Tibial artery (tissue), 4 donors: ENCODE results near the gene ASPSCR1.

Source experiments
- DNase-seq, 2 donors: peaks; one replicate each; pipeline ENCODE4 v3.0.0-alpha.2; 2019
- H3K27ac ChIP-seq, 2 donors: fragments of 200-600 bp; sonication (generic) in 1 of 2; 1 replicate in 1 of 2; 2 replicates in 1 of 2; pipeline ENCODE4 v1.5.1; 2018 to 2019; ENCODE audit warnings: mild to moderate bottlenecking in 1 of 2
- H3K27me3 ChIP-seq, 2 donors: fragments of 200-600 bp; sonication (generic) in 1 of 2; one replicate each; pipeline versions ENCODE4 v1.5.1 to v1.6.0; 2016 to 2019
- H3K36me3 ChIP-seq, 3 donors: fragments of 200-600 bp; sonication (generic) in 2 of 3; one replicate each; pipeline ENCODE4 v1.5.1; 2016 to 2019; ENCODE audit warnings: mild to moderate bottlenecking in 2 of 3
- H3K4me1 ChIP-seq, 4 donors: fragments of 200-600 bp; sonication (generic) in 2 of 4; 1 replicate in 3 of 4; 2 replicates in 1 of 4; pipeline ENCODE4 v1.5.1; 2016 to 2019
- H3K4me3 ChIP-seq, 2 donors: fragments of 200-600 bp; sonication (generic) in 1 of 2; 1 replicate in 1 of 2; 2 replicates in 1 of 2; pipeline ENCODE4 v1.5.1; 2018 to 2019; ENCODE audit warnings: mild to moderate bottlenecking in 2 of 2
- H3K9me3 ChIP-seq, 3 donors: fragments of 200-600 bp; sonication (generic) in 1 of 3; one replicate each; pipeline ENCODE4 v1.5.1; 2016 to 2019
- intact Hi-C: fragments of 100-400 bp; cut with DNase I; formaldehyde crosslinking; loops from one replicate; pipeline ENCODE4 v1.15.0; 2023; ENCODE audit warnings: low total_unique reads
- TF ChIP-seq, protein P1 (sequence below), 2 experiments: fragments of 200-600 bp in 1 of 2; fragments of 450-650 bp in 1 of 2; IDR thresholded peaks; one replicate each; pipeline ENCODE4 v1.5.1; 2017 to 2019; ENCODE audit warnings: antibody characterized with exemption in 2 of 2, mild to moderate bottlenecking in 1 of 2, moderate library complexity in 1 of 2

Gene ASPSCR1

DNA sequence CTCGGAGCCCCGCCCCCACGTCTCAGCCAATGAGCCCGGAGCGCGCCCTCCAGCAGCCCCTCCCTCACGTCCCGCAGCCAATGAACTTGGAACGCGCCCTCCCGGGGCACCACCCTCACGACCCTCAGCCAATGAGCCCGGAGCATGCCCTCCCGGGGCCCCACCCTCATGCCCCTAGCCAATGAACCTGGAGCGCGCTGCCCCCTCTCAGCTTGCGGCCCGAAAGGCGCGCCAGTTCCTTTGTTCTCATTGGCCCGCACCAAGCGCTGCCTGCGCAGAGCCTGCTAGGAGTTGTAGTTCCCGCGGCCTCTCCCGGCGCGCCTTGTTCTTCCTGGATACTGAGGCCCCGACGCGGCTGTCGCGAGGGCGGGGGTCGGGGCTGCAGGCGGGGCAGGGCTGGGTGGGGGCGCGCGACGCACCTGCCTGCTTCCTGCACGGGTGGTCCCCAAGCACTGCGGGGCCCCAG lies 45.6 kb downstream of the ASPSCR1 start, which contains the start of gene LRRC45:
Gene LRRC45 (plus strand): TSS at position 325 of the 466 bp plus-strand sequence. CDS start 339 bp downstream, outside the sequence.
- intact Hi-C loops = no loop called here
- Histone ChIP-seq H3K36me3 (peaks cover 0 to 13% (median 11%) of the 10 kb centered on the region in 3 donors), H3K9me3 (no peaks in the 10 kb centered on the region), H3K27me3 (peaks cover 0 to 11% of the 10 kb centered on the region in 2 donors), H3K27ac (peak within 1 kb of the TSS; percentile 61 to 72), H3K4me3 (peak within 1 kb of the TSS; percentile 65 to 91), H3K4me1 (peaks cover 0 to 33% (median 25%) of the 10 kb centered on the region in 4 donors)
- TF ChIP-seq, protein P1, sequence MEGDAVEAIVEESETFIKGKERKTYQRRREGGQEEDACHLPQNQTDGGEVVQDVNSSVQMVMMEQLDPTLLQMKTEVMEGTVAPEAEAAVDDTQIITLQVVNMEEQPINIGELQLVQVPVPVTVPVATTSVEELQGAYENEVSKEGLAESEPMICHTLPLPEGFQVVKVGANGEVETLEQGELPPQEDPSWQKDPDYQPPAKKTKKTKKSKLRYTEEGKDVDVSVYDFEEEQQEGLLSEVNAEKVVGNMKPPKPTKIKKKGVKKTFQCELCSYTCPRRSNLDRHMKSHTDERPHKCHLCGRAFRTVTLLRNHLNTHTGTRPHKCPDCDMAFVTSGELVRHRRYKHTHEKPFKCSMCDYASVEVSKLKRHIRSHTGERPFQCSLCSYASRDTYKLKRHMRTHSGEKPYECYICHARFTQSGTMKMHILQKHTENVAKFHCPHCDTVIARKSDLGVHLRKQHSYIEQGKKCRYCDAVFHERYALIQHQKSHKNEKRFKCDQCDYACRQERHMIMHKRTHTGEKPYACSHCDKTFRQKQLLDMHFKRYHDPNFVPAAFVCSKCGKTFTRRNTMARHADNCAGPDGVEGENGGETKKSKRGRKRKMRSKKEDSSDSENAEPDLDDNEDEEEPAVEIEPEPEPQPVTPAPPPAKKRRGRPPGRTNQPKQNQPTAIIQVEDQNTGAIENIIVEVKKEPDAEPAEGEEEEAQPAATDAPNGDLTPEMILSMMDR (IDR thresholded peaks at IDR 0.05) = no peak
- DNase-seq = peak; percentile 100

DNA sequence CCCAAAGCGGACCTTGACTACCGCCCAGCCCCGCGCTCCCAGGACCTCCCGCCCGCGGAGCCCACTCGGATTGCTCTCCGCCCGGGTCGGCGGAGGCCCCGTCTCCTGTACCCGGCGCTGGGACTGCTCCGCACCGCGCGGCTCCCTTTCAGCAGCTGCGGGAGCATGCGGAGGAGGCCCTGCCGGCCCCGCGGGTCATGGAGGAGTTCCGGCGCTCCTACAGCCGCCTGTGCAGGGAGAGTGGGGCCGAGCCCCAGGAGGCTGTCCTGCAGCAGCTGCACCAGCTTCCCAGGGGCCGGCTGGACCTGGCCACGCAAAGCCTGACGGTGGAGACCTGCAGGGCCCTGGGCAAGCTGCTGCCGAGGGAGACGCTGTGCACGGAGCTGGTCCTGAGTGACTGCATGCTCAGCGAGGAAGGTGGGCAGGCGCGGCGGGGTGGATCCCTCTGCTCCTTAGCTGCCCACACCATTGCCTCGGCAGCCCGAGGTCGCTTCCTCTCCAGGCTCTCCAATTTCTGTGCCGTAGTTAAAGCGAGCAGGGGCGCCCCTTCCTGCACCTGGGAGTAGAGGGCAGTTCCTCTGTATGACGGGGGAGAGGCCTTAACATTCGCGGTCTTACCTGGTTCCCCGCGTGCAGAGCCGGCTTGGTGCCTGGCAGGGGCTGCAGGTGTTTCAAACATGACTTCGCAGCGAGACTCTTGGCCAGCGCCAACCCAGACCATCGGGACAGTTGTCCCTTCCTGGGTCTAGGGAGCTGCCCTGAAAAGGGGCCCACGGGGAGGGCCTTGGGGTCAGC lies 46.2 kb downstream of the ASPSCR1 start:
- TF ChIP-seq, protein P1 (IDR thresholded peaks at IDR 0.05) = no peak
- DNase-seq = no peak
- intact Hi-C loops = no loop called here
- Histone ChIP-seq H3K4me3 (peak overlapping the region; percentile 65 to 91), H3K27me3 (peaks cover 0 to 13% of the 10 kb centered on the region in 2 donors), H3K4me1 (peaks cover 0 to 33% (median 25%) of the 10 kb centered on the region in 4 donors), H3K27ac (peak overlapping the region; percentile 25 to 54), H3K36me3 (peaks cover 0 to 10% (median 5%) of the 10 kb centered on the region in 3 donors), H3K9me3 (no peaks in the 10 kb centered on the region)

DNA sequence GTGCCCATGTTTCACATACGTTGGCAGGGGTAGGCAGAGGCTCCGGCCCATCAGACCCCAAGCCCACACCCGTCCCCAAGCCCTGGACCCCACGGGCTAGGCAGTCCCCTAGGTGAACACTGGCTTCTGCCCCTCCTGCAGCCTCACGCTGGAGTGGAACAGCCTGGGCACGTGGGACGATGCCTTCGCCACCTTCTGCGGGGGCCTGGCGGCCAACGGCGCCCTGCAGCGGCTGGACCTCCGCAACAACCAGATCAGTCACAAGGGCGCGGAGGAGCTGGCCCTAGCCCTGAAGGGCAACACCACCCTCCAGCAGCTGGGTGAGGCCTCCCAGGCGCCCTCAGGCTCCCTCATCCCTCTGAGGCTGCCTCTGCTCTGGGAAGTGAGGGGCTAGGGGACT lies 47.4 kb downstream of the ASPSCR1 start:
- Histone ChIP-seq H3K4me1 (peaks cover 0 to 37% (median 26%) of the 10 kb centered on the region in 4 donors), H3K4me3 (no peak overlapping the region), H3K27ac (no peak overlapping the region), H3K27me3 (peaks cover 0 to 25% of the 10 kb centered on the region in 2 donors), H3K36me3 (peaks cover 0 to 9% (median 0%) of the 10 kb centered on the region in 3 donors), H3K9me3 (no peaks in the 10 kb centered on the region)
- TF ChIP-seq, protein P1 (IDR thresholded peaks at IDR 0.05) = no peak
- no peak for DNase-seq
- intact Hi-C loops = no loop called here

DNA sequence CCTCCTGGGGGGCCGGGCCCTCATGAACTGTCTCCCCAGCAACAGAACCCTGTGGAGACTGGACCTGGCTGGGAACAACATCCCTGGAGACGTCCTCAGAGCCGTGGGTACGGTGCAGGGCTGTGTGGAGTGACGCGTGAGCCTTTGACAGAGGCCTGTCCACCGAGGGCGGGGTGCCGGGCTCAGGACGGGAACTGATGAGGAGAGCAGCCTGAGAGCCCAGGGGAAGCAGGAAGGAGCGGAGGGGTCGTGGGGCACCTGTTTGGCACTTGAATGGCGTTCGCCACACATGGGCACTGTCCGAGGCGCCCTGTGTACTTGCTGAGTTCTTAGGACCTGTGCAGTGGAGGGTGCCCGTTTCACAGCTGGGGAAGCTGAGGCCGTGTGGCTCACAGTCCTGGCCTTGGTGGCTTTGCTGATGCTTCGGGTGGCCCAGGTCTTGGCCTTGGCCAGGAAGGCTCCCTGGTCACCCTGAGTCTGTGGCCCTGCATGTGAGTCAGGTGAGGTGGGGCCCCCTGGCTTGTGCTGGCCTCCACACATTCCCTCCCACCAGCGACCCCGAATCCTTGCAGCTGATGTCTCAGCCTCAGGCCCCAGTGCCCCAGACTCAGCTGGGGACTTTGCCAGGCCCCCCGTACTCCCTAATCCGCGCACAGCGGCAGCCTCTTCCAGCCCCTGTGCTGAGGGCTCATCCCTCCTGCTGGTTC lies 48.1 kb downstream of the ASPSCR1 start:
- Histone ChIP-seq H3K4me3 (no peak overlapping the region), H3K27me3 (peaks cover 0 to 28% of the 10 kb centered on the region in 2 donors), H3K36me3 (peaks cover 0 to 9% (median 0%) of the 10 kb centered on the region in 3 donors), H3K27ac (no peak overlapping the region), H3K4me1 (peaks cover 0 to 44% (median 32%) of the 10 kb centered on the region in 4 donors), H3K9me3 (no peaks in the 10 kb centered on the region)
- intact Hi-C loops = no loop called here
- no peak for DNase-seq
- TF ChIP-seq, protein P1 (IDR thresholded peaks at IDR 0.05) = no peak

DNA sequence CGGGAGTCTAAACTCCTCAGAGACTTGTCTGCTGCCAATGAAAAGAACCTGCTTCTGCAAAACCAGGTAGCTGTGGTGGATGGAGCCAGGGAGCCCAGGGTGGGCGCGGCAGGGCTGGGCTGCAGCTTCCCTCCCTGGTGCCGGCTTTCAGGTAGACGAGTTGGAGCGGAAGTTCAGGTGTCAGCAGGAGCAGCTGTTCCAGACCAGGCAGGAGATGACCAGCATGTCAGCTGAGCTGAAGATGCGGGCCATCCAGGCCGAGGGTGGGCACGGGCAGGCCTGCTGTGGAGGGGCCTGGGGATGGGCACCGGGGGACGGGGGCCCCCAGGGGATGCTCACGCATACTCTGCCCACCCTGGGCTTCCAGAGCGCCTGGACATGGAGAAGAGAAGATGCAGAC lies 50.8 kb downstream of the ASPSCR1 start:
- TF ChIP-seq, protein P1 (IDR thresholded peaks at IDR 0.05) = no peak
- intact Hi-C loops = no loop called here
- Histone ChIP-seq H3K4me1 (peaks cover 0 to 37% (median 30%) of the 10 kb centered on the region in 4 donors), H3K36me3 (peaks cover 0 to 9% (median 0%) of the 10 kb centered on the region in 3 donors), H3K27ac (no peak overlapping the region), H3K27me3 (peaks cover 0 to 47% of the 10 kb centered on the region in 2 donors), H3K4me3 (no peak overlapping the region), H3K9me3 (no peaks in the 10 kb centered on the region)
- no peak for DNase-seq
